ENCODE data around the gene MFF. TPM values are rescaled to one million over a fixed set of nuclear protein-coding genes. Genes with fewer than 3 reads are reported as not detected.
"Not testable (repeated sequence)": the region's sequence is repeated elsewhere in the genome, so short reads cannot be mapped to it uniquely, and the experiment has no call there.

The MFF gene
- total RNA-seq, 4 donors from 2014 or later, result 15.1 to 99.1 (median 88.3) TPM

- Histone ChIP-seq H3K9me3 (no peaks in the 10 kb centered on the region), H3K4me1 (no peaks in the 10 kb centered on the region), H3K27me3 (no peaks in the 10 kb centered on the region), H3K27ac (no peak within 1 kb of the TSS), H3K4me3 (no peak within 1 kb of the TSS), H3K36me3 (no peaks in the 10 kb centered on the region)
- intact Hi-C loops (cut with DNase I; ENCODE audit: low total_unique reads), result no loop called here
- TF ChIP-seq CTCF (IDR thresholded peaks at IDR 0.05) (no peak), POLR2A (IDR thresholded peaks at IDR 0.05) (no peak)
- no peak for DNase-seq
These were observed 54.0 kb downstream of the MFF start, which contains the start of gene TM4SF20 for GRCh38 chr2:227379095-227379494. Gene TM4SF20, minus strand, starts transcription at chr2:227379306. Its CDS starts 38 bp downstream, at chr2:227379268.

GRCh38 chr2:227382241-227382835 lies 57.3 kb downstream of the MFF start:
- intact Hi-C loops (cut with DNase I; ENCODE audit: low total_unique reads); H3K4me3 ChIP-seq; H3K27ac ChIP-seq; H3K27me3 ChIP-seq; H3K9me3 ChIP-seq; H3K4me1 ChIP-seq; DNase-seq; H3K36me3 ChIP-seq: not testable (repeated sequence)

GRCh38 chr2:227383686-227384085 lies 58.6 kb downstream of the MFF start:
- Histone ChIP-seq H3K36me3 (no peaks in the 10 kb centered on the region), H3K9me3 (no peaks in the 10 kb centered on the region), H3K4me3 (no peak overlapping the region), H3K4me1 (no peaks in the 10 kb centered on the region), H3K27ac (no peak overlapping the region), H3K27me3 (no peaks in the 10 kb centered on the region)
- no peak for DNase-seq
- TF ChIP-seq POLR2A (IDR thresholded peaks at IDR 0.05), result no peak
- TF ChIP-seq CTCF (IDR thresholded peaks at IDR 0.05), result no peak
- intact Hi-C loops (cut with DNase I; ENCODE audit: low total_unique reads), result no loop called here

GRCh38 chr2:227386630-227387029 lies 61.6 kb downstream of the MFF start:
- TF ChIP-seq CTCF (IDR thresholded peaks at IDR 0.05) (no peak), POLR2A (IDR thresholded peaks at IDR 0.05) (no peak)
- no peak for DNase-seq
- Histone ChIP-seq H3K27ac (no peak overlapping the region), H3K4me3 (no peak overlapping the region), H3K4me1 (no peaks in the 10 kb centered on the region), H3K36me3 (no peaks in the 10 kb centered on the region), H3K27me3 (no peaks in the 10 kb centered on the region), H3K9me3 (no peaks in the 10 kb centered on the region)
- intact Hi-C loops (cut with DNase I; ENCODE audit: low total_unique reads), result no loop called here

GRCh38 chr2:227387583-227387982 lies 62.5 kb downstream of the MFF start, which contains the start of gene SCYGR1:
Gene SCYGR1, minus strand, starts transcription at chr2:227387949. Its CDS starts 0 bp downstream, at chr2:227387949.
- H3K4me1 ChIP-seq; DNase-seq; H3K27me3 ChIP-seq; H3K4me3 ChIP-seq; intact Hi-C loops (cut with DNase I; ENCODE audit: low total_unique reads); H3K9me3 ChIP-seq; H3K36me3 ChIP-seq; H3K27ac ChIP-seq: not testable (repeated sequence)

- TF ChIP-seq POLR2A (IDR thresholded peaks at IDR 0.05) (no peak), CTCF (IDR thresholded peaks at IDR 0.05) (no peak)
- no peak overlapping the region for H3K27ac ChIP-seq
- no peaks in the 10 kb centered on the region for H3K9me3 ChIP-seq
- intact Hi-C loops (cut with DNase I; ENCODE audit: low total_unique reads), result no loop called here
- H3K4me3 ChIP-seq, result no peak overlapping the region
- no peaks in the 10 kb centered on the region for H3K36me3 ChIP-seq
- no peak for DNase-seq
- H3K27me3 ChIP-seq, result no peaks in the 10 kb centered on the region
- H3K4me1 ChIP-seq, result no peaks in the 10 kb centered on the region
These were observed 63.5 kb downstream of the MFF start for GRCh38 chr2:227388537-227389011.
